OCI-LY1 (cell line): ENCODE results near the gene BRIP1.

Experiments used
- CTCF ChIP-seq: fragments of 200-600 bp; sonication (generic), shearing (Covaris generic); IDR thresholded peaks from 2 replicates; pipeline ENCODE4 v1.5.1; 2017; ENCODE audit warnings: mild to moderate bottlenecking, antibody characterized with exemption, low read length, moderate library complexity, mixed read lengths
- EZH2 ChIP-seq: fragments of 200-600 bp; sonication (generic), shearing (Covaris generic); IDR thresholded peaks from 2 replicates; pipeline ENCODE4 v1.8.0; 2017; ENCODE audit warnings: borderline replicate concordance, mixed run types, mild to moderate bottlenecking, antibody characterized with exemption, low read length, moderate library complexity, mixed read lengths

GRCh38 chr17:61852857-61853256 lies 10.5 kb downstream of the BRIP1 start:
- TF ChIP-seq EZH2 (no peak), CTCF (no peak)
